HepG2 (cell line): Measurements from ENCODE around the gene IFI30. TPM values are rescaled to one million over a fixed set of nuclear protein-coding genes. Genes with fewer than 3 reads are reported as not detected.

Experiments used
- CCAR2 ChIP-seq: fragments of 200-400 bp; formaldehyde crosslinking; optimal IDR thresholded peaks from 2 replicates; pipeline ENCODE3; 2018; ENCODE audit warnings: low read depth, mild to moderate bottlenecking, low read length, moderate library complexity
- KLF12 ChIP-seq: sonication (generic); formaldehyde crosslinking; IDR thresholded peaks from 2 replicates; pipeline ENCODE4 v1.4.0; 2020; ENCODE audit warnings: missing genetic modification reagents, borderline replicate concordance
- MTF2 ChIP-seq: sonication (generic); formaldehyde crosslinking; IDR thresholded peaks from 2 replicates; pipeline ENCODE4 v1.5.0; 2020; ENCODE audit warnings: missing genetic modification reagents, borderline replicate concordance
- RBFOX2 ChIP-seq: fragments of 200-400 bp; formaldehyde crosslinking; IDR thresholded peaks from 2 replicates; pipeline ENCODE4 v1.6.1; 2017; ENCODE audit warnings: low read depth, mild to moderate bottlenecking, low read length
- RFX3 ChIP-seq: IDR thresholded peaks from 2 replicates; pipeline ENCODE4 v1.6.1; 2016; ENCODE audit warnings: missing biosample characterization, missing genetic modification reagents
- SALL1 ChIP-seq: sonication (generic); formaldehyde crosslinking; IDR thresholded peaks from 2 replicates; pipeline ENCODE4 v1.8.0; 2022; ENCODE audit warnings: mild to moderate bottlenecking, missing genetic modification reagents
- TBP ChIP-seq: sonication (generic); formaldehyde crosslinking; IDR thresholded peaks from 2 replicates; pipeline ENCODE4 v1.5.0; 2020; ENCODE audit warnings: missing genetic modification reagents
- ZNF207 ChIP-seq: fragments of 450-650 bp; IDR thresholded peaks from 2 replicates; pipeline ENCODE4 v1.6.1; 2016; ENCODE audit warnings: antibody characterized with exemption, borderline replicate concordance
- ZNF350 ChIP-seq: sonication (generic); formaldehyde crosslinking; IDR thresholded peaks from 2 replicates; pipeline ENCODE4 v1.4.0; 2020; ENCODE audit warnings: mild to moderate bottlenecking, low read depth, missing genetic modification reagents, borderline replicate concordance
- ZNF432 ChIP-seq: sonication (generic); formaldehyde crosslinking; IDR thresholded peaks from 2 replicates; pipeline ENCODE4 v1.5.0; 2020; ENCODE audit warnings: missing genetic modification reagents, mild to moderate bottlenecking, borderline replicate concordance
- ZNF614 ChIP-seq: IDR thresholded peaks from 2 replicates; pipeline ENCODE4 v1.6.1; 2018; ENCODE audit warnings: missing biosample characterization, missing genetic modification reagents, inconsistent platforms, borderline replicate concordance
- ZNF629 ChIP-seq: sonication (generic); formaldehyde crosslinking; conservative IDR thresholded peaks from 2 replicates; pipeline ENCODE4 v1.5.0; 2020; ENCODE audit warnings: missing genetic modification reagents
- ZNF660 ChIP-seq: sonication (generic); formaldehyde crosslinking; IDR thresholded peaks from 2 replicates; pipeline ENCODE4 v1.5.1; 2020; ENCODE audit warnings: mild to moderate bottlenecking, low read depth, missing genetic modification reagents, borderline replicate concordance
- polyA plus RNA-seq, 8 experiments: library from polyadenylated mRNA; depleted of rRNA in 3 of 8; stranded (reverse) in 7 of 8; unstranded in 1 of 8; fragments of >200 nt; fragmentation: Illumina TruSeq in 4 of 8; extraction: Trizol in 4 of 8; gene quantifications; 2 replicates each; pipeline versions ENCODE4 v1.2.1 to v1.2.3, GENCODE V29; 2011 to 2016; ENCODE audit warnings: low read depth in 4 of 8, missing spikeins in 1 of 8, mixed read lengths in 1 of 8; ENCODE audit not compliant: insufficient read depth in 1 of 8
- total RNA-seq, 5 experiments: library from RNA; depleted of rRNA; stranded (reverse); fragments of >200 nt; fragmentation: Illumina TruSeq; extraction: Trizol; gene quantifications; 2 replicates each; pipeline ENCODE4 v1.2.3, GENCODE V29; 2016; ENCODE audit warnings: low read depth in 1 of 5
- TF ChIP-seq, protein P1 (sequence below): sonication (generic); formaldehyde crosslinking; IDR thresholded peaks from 2 replicates; pipeline ENCODE4 v1.4.0; 2020; ENCODE audit warnings: missing genetic modification reagents
- TF ChIP-seq, protein P2 (sequence below): sonication (generic); formaldehyde crosslinking; IDR thresholded peaks from 2 replicates; pipeline ENCODE4 v1.4.0; 2020; ENCODE audit warnings: missing genetic modification reagents, borderline replicate concordance
- TF ChIP-seq, protein P3 (sequence below): sonication (generic); formaldehyde crosslinking; IDR thresholded peaks from 2 replicates; pipeline ENCODE4 v1.5.0; 2020; ENCODE audit warnings: missing genetic modification reagents
- TF ChIP-seq, protein P4 (sequence below): sonication (generic); formaldehyde crosslinking; IDR thresholded peaks from 2 replicates; pipeline ENCODE4 v1.5.0; 2020; ENCODE audit warnings: mild to moderate bottlenecking, missing genetic modification reagents, borderline replicate concordance
- TF ChIP-seq, protein P5 (sequence below): sonication (generic); formaldehyde crosslinking; IDR thresholded peaks from 2 replicates; pipeline ENCODE4 v1.5.1; 2020; ENCODE audit warnings: missing genetic modification reagents, mild to moderate bottlenecking, borderline replicate concordance

Gene IFI30
- total and polyA plus RNA-seq, 2 of the 13 experiments (the other 11 are each of a cell fraction or from before 2014, with no cell fraction given), result 25.0 to 79.4 TPM

DNA sequence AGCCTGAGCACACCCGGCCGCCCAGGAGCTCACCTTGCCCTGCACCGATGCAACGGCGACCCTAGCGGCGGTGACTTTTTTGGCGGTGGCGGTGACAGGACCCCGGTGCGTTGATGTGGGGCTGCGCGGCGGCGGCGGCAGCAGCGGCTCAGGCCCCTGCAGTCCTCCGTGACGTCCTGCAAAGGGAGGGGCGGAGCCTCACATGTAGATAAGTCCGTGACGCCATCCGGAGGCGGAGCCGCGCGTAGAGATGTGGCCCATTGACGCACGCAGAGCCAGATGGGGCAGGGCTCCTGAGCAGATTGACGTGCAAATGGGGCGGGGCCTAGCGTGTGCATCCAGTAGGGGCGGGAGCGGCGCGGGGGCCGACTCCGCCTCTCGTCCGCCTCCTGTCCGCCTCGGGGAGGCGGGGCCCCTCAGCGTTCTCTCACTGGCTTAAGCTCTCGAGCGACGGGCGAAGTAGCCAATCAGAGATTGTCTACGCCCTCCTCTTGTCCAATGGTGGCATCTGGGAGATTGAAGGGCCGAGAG, 30.3 kb downstream of the IFI30 start, which contains the start of gene RAB3A (continued):
- TF ChIP-seq ZNF432 (CRISPR knock-in tag) (no peak), TBP (no peak), CCAR2 (no peak), RFX3 (no peak), SALL1 (CRISPR knock-in tag) (peak; percentile 28; the same call in 1 of the 2 replicates), MTF2 (CRISPR knock-in tag) (no peak), ZNF614 (CRISPR knock-in tag) (peak; percentile 19; the same call in 1 of the 2 replicates), ZNF629 (CRISPR knock-in tag) (no peak), ZNF207 (no peak), RBFOX2 (peak; percentile 70), KLF12 (CRISPR knock-in tag) (0 out of 2 replicates have a peak, but pooled peaks have one; percentile 55), ZNF660 (CRISPR knock-in tag) (no peak), ZNF350 (CRISPR knock-in tag) (no peak; the same call in 1 of the 2 replicates)
- TF ChIP-seq, protein P1, sequence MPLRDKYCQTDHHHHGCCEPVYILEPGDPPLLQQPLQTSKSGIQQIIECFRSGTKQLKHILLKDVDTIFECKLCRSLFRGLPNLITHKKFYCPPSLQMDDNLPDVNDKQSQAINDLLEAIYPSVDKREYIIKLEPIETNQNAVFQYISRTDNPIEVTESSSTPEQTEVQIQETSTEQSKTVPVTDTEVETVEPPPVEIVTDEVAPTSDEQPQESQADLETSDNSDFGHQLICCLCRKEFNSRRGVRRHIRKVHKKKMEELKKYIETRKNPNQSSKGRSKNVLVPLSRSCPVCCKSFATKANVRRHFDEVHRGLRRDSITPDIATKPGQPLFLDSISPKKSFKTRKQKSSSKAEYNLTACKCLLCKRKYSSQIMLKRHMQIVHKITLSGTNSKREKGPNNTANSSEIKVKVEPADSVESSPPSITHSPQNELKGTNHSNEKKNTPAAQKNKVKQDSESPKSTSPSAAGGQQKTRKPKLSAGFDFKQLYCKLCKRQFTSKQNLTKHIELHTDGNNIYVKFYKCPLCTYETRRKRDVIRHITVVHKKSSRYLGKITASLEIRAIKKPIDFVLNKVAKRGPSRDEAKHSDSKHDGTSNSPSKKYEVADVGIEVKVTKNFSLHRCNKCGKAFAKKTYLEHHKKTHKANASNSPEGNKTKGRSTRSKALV (CRISPR knock-in tag), result 0 out of 2 replicates have a peak, but pooled peaks have one; percentile 29
- TF ChIP-seq, protein P2, sequence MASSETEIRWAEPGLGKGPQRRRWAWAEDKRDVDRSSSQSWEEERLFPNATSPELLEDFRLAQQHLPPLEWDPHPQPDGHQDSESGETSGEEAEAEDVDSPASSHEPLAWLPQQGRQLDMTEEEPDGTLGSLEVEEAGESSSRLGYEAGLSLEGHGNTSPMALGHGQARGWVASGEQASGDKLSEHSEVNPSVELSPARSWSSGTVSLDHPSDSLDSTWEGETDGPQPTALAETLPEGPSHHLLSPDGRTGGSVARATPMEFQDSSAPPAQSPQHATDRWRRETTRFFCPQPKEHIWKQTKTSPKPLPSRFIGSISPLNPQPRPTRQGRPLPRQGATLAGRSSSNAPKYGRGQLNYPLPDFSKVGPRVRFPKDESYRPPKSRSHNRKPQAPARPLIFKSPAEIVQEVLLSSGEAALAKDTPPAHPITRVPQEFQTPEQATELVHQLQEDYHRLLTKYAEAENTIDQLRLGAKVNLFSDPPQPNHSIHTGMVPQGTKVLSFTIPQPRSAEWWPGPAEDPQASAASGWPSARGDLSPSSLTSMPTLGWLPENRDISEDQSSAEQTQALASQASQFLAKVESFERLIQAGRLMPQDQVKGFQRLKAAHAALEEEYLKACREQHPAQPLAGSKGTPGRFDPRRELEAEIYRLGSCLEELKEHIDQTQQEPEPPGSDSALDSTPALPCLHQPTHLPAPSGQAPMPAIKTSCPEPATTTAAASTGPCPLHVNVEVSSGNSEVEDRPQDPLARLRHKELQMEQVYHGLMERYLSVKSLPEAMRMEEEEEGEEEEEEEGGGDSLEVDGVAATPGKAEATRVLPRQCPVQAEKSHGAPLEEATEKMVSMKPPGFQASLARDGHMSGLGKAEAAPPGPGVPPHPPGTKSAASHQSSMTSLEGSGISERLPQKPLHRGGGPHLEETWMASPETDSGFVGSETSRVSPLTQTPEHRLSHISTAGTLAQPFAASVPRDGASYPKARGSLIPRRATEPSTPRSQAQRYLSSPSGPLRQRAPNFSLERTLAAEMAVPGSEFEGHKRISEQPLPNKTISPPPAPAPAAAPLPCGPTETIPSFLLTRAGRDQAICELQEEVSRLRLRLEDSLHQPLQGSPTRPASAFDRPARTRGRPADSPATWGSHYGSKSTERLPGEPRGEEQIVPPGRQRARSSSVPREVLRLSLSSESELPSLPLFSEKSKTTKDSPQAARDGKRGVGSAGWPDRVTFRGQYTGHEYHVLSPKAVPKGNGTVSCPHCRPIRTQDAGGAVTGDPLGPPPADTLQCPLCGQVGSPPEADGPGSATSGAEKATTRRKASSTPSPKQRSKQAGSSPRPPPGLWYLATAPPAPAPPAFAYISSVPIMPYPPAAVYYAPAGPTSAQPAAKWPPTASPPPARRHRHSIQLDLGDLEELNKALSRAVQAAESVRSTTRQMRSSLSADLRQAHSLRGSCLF, result no peak
- TF ChIP-seq, protein P3, sequence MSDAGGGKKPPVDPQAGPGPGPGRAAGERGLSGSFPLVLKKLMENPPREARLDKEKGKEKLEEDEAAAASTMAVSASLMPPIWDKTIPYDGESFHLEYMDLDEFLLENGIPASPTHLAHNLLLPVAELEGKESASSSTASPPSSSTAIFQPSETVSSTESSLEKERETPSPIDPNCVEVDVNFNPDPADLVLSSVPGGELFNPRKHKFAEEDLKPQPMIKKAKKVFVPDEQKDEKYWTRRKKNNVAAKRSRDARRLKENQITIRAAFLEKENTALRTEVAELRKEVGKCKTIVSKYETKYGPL (CRISPR knock-in tag), result no peak
- TF ChIP-seq, protein P4, sequence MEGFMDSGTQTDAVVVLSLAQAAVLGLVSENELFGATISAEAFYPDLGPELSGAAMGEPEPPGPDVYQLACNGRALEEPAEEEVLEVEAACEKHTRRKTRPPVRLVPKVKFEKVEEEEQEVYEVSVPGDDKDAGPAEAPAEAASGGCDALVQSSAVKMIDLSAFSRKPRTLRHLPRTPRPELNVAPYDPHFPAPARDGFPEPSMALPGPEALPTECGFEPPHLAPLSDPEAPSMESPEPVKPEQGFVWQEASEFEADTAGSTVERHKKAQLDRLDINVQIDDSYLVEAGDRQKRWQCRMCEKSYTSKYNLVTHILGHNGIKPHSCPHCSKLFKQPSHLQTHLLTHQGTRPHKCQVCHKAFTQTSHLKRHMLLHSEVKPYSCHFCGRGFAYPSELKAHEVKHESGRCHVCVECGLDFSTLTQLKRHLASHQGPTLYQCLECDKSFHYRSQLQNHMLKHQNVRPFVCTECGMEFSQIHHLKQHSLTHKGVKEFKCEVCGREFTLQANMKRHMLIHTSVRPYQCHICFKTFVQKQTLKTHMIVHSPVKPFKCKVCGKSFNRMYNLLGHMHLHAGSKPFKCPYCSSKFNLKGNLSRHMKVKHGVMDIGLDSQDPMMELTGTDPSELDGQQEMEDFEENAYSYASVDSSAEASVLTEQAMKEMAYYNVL (CRISPR knock-in tag), result peak; percentile 71; the same call in 1 of the 2 replicates
- TF ChIP-seq, protein P5, sequence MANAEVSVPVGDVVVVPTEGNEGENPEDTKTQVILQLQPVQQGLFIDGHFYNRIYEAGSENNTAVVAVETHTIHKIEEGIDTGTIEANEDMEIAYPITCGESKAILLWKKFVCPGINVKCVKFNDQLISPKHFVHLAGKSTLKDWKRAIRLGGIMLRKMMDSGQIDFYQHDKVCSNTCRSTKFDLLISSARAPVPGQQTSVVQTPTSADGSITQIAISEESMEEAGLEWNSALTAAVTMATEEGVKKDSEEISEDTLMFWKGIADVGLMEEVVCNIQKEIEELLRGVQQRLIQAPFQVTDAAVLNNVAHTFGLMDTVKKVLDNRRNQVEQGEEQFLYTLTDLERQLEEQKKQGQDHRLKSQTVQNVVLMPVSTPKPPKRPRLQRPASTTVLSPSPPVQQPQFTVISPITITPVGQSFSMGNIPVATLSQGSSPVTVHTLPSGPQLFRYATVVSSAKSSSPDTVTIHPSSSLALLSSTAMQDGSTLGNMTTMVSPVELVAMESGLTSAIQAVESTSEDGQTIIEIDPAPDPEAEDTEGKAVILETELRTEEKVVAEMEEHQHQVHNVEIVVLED, result peak; percentile 60; the same call in 1 of the 2 replicates
